Measurements from ENCODE around the gene IRAK1BP1. TPM values are rescaled to one million over a fixed set of nuclear protein-coding genes. Genes with fewer than 3 reads are reported as not detected.

IRAK1BP1 gene
- total RNA-seq (2022; extraction: Qiagen RNA extraction): 0.64 to 0.97 TPM (median 0.68 TPM) in 5 replicates

GRCh38 chr6:78867370-78868040, at the start of gene IRAK1BP1:
Gene IRAK1BP1, plus strand, starts transcription at chr6:78867551. Its CDS starts 26 bp downstream, at chr6:78867577.

Other genes with a start within 250 kb of the IRAK1BP1 start
- gene PHIP, start 210.7 kb downstream of the IRAK1BP1 start, total RNA-seq (2022; extraction: Qiagen RNA extraction): 2.7 to 5.9 TPM (median 4.3 TPM) in 5 replicates

Measured in A549 treated with Hydrocortisone at 1 μM for 4 hours (cell line).